Transverse colon (tissue), 4 donors: ENCODE results near the gene TTC28. TPM values are rescaled to one million over a fixed set of nuclear protein-coding genes. Genes with fewer than 3 reads are reported as not detected.
A peak's percentile ranks its signal among the peaks of the same experiment; 100 is the strongest.

Source experiments
- DNase-seq: peaks from one replicate; pipeline ENCODE4 v3.0.0-alpha.2; 2019
- H3K27ac ChIP-seq, 4 donors: fragments of 200-600 bp; sonication (generic); 2 replicates each; pipeline ENCODE4 v1.5.1; 2016 to 2018; ENCODE audit warnings: inconsistent platforms in 4 of 4
- H3K27me3 ChIP-seq: fragments of 200-600 bp; sonication (generic); 2 replicates; pipeline ENCODE4 v1.5.1; 2017; ENCODE audit warnings: inconsistent platforms
- H3K36me3 ChIP-seq, 4 donors: fragments of 200-600 bp; sonication (generic); 2 replicates each; pipeline ENCODE4 v1.5.1; 2017 to 2019; ENCODE audit warnings: inconsistent platforms in 4 of 4
- H3K4me1 ChIP-seq, 4 donors: fragments of 200-600 bp; sonication (generic); 2 replicates each; pipeline ENCODE4 v1.5.1; 2017 to 2020; ENCODE audit warnings: inconsistent platforms in 4 of 4
- H3K4me3 ChIP-seq, 4 donors: fragments of 200-600 bp; sonication (generic); 1 replicate in 1 of 4; 2 replicates in 3 of 4; pipeline versions ENCODE4 v1.5.1 to v1.6.1; 2017 to 2019; ENCODE audit warnings: inconsistent platforms in 4 of 4
- H3K9me3 ChIP-seq, 2 donors: fragments of 200-600 bp; sonication (generic); 2 replicates each; pipeline ENCODE4 v1.5.1; 2017 to 2019; ENCODE audit warnings: inconsistent platforms in 2 of 2
- CTCF ChIP-seq, 5 experiments: fragments of 200-600 bp in 3 of 5; fragments of 450-650 bp in 2 of 5; sonication (generic) in 3 of 5; IDR thresholded peaks; 1 replicate in 2 of 5; 2 replicates in 3 of 5; pipeline ENCODE4 v1.5.1; 2016 to 2017; ENCODE audit warnings: antibody characterized with exemption in 5 of 5, inconsistent platforms in 3 of 5, mild to moderate bottlenecking in 2 of 5, moderate library complexity in 1 of 5
- EP300 ChIP-seq: sonication (generic); formaldehyde crosslinking; IDR thresholded peaks from one replicate; pipeline ENCODE4 v1.6.1; 2017; ENCODE audit warnings: antibody characterized with exemption, low read depth
- POLR2A ChIP-seq: fragments of 450-650 bp; IDR thresholded peaks from one replicate; pipeline ENCODE4 v1.6.1; 2016; ENCODE audit warnings: antibody characterized with exemption, mild to moderate bottlenecking, moderate library complexity
- POLR2AphosphoS5 ChIP-seq, 3 donors: sonication (generic); formaldehyde crosslinking; IDR thresholded peaks; one replicate each; pipeline ENCODE4 v1.6.1; 2016; ENCODE audit warnings: antibody characterized with exemption in 3 of 3
- WGBS, 2 donors: methylation state at CpG; one replicate each; pipeline ENCODE4 v1.1.5; 2018; ENCODE audit warnings: low coverage in 1 of 2; 5-methylcytosine and 5-hydroxymethylcytosine counted together
- in situ Hi-C, 4 donors: fragments of 200-750 bp; cut with MboI; loops; one replicate each; pipeline versions ENCODE4 v1.15.0 to v1.15.1; 2017; ENCODE audit warnings: low sequenced_read_pairs in 3 of 4, low pct_ligation_motif_present in 1 of 4, low pct_unique_long_range_greater_than_20kb in 1 of 4
- intact Hi-C: fragments of 100-400 bp; cut with DNase I; formaldehyde crosslinking; loops from one replicate; pipeline ENCODE4 v1.15.1; 2023; ENCODE audit warnings: low total_unique reads
- total RNA-seq, 4 donors: library from RNA; depleted of rRNA; stranded (reverse); fragments of >200 nt; gene quantifications; one replicate each; pipeline ENCODE4 v1.1.0, GENCODE V29; 2016

TTC28 gene
- total RNA-seq, 4 donors from 2014 or later, result 7.6 to 84.2 (median 12.4) TPM

GRCh38 chr22:28597665-28598064 lies 82.0 kb downstream of the TTC28 start:
- Histone ChIP-seq H3K4me3 (no peak overlapping the region), H3K4me1 (peaks cover 0 to 3% (median 1%) of the 10 kb centered on the region in 4 donors), H3K9me3 (no peaks in the 10 kb centered on the region), H3K27me3 (no peaks in the 10 kb centered on the region), H3K36me3 (no peaks in the 10 kb centered on the region), H3K27ac (no peak overlapping the region)
- in situ Hi-C loops (loop anchor here (10.0 to 25.0 kb wide), 5 partner anchors 440 to 710 kb away; no protein-coding TSS in a partner anchor), intact Hi-C loops (no loop called here)
- TF ChIP-seq POLR2A (no peak), EP300 (no peak), POLR2AphosphoS5 (IDR thresholded peaks at IDR 0.05) (no peak), CTCF (IDR thresholded peaks at IDR 0.05) (no peak)
- no peak for DNase-seq
- WGBS, 2 donors, result 88% methylated on average over 1 to 3 of the region's 3 CpGs

GRCh38 chr22:28594797-28595462 lies 84.7 kb downstream of the TTC28 start:
- Histone ChIP-seq H3K4me1 (peaks cover 0 to 3% (median 1%) of the 10 kb centered on the region in 4 donors), H3K27ac (no peak overlapping the region), H3K36me3 (no peaks in the 10 kb centered on the region), H3K4me3 (no peak overlapping the region), H3K9me3 (no peaks in the 10 kb centered on the region), H3K27me3 (no peaks in the 10 kb centered on the region)
- in situ Hi-C loops, result loop anchor here (10.0 to 25.0 kb wide), 5 partner anchors 442 to 708 kb away; no protein-coding TSS in a partner anchor
- intact Hi-C loops, result loop anchor here (5.0 kb wide), 1 partner anchor 543 kb away; no protein-coding TSS in a partner anchor
- TF ChIP-seq CTCF (IDR thresholded peaks at IDR 0.05) (peak; percentile 63 to 83 (median 68)), POLR2AphosphoS5 (IDR thresholded peaks at IDR 0.05) (no peak)
- DNase-seq, result no peak
- 24 to 27% methylated on average over 4 of the region's 4 CpGs for WGBS, 2 donors

GRCh38 chr22:28594076-28594796 lies 85.4 kb downstream of the TTC28 start:
- H3K9me3 ChIP-seq, result no peaks in the 10 kb centered on the region
- intact Hi-C loops (loop anchor here (5.0 kb wide), 1 partner anchor 542 kb away; no protein-coding TSS in a partner anchor), in situ Hi-C loops (loop anchor here (10.0 to 25.0 kb wide), 5 partner anchors 443 to 707 kb away; no protein-coding TSS in a partner anchor)
- no peaks in the 10 kb centered on the region for H3K27me3 ChIP-seq
- no peak overlapping the region for H3K27ac ChIP-seq
- TF ChIP-seq EP300 (no peak), CTCF (IDR thresholded peaks at IDR 0.05) (no peak), POLR2A (no peak), POLR2AphosphoS5 (IDR thresholded peaks at IDR 0.05) (no peak)
- WGBS, 2 donors, result 48% methylated on average over 2 of the region's 2 CpGs
- no peak for DNase-seq
- H3K4me3 ChIP-seq, result no peak overlapping the region
- H3K4me1 ChIP-seq, result peaks cover 0 to 3% (median 1%) of the 10 kb centered on the region in 4 donors
- no peaks in the 10 kb centered on the region for H3K36me3 ChIP-seq

- intact Hi-C loops (loop anchor here (5.0 kb wide), 1 partner anchor 541 kb away; no protein-coding TSS in a partner anchor), in situ Hi-C loops (loop anchor here (10.0 to 25.0 kb wide), 5 partner anchors 444 to 706 kb away; no protein-coding TSS in a partner anchor)
- Histone ChIP-seq H3K9me3 (no peaks in the 10 kb centered on the region), H3K36me3 (no peaks in the 10 kb centered on the region), H3K4me1 (peaks cover 0 to 3% (median 1%) of the 10 kb centered on the region in 4 donors), H3K4me3 (no peak overlapping the region), H3K27me3 (no peaks in the 10 kb centered on the region), H3K27ac (no peak overlapping the region)
- no peak for DNase-seq
- 79 to 86% methylated on average over 3 of the region's 3 CpGs for WGBS, 2 donors
- TF ChIP-seq POLR2AphosphoS5 (IDR thresholded peaks at IDR 0.05), result no peak
- no peak for TF ChIP-seq POLR2A
- no peak for TF ChIP-seq CTCF (IDR thresholded peaks at IDR 0.05)
- no peak for TF ChIP-seq EP300
These were observed 86.3 kb downstream of the TTC28 start for GRCh38 chr22:28593299-28593698.
